NCI-H1417 (cell line): ENCODE measurements around the gene TMCC3.
"Not testable (repeated sequence)": the region's sequence is repeated elsewhere in the genome, so short reads cannot be mapped to it uniquely, and the experiment has no call there.

ENCODE experiments used
- DNase-seq, 3 experiments: peaks; one replicate each; lab custom pipeline; 2025; lab: John Stamatoyannopoulos, UW

Gene TMCC3

GRCh38 chr12:94633401-94633800 is 17.0 kb downstream of the TMCC3 start:
- DNase-seq: no peak

- no peak for DNase-seq
Measured at GRCh38 chr12:94631058-94631457, 19.3 kb downstream of the TMCC3 start.

- DNase-seq: no peak
Measured at GRCh38 chr12:94628819-94629472, 21.4 kb downstream of the TMCC3 start.

- no peak for DNase-seq
Measured at GRCh38 chr12:94628369-94628768, 22.0 kb downstream of the TMCC3 start.

- no peak for DNase-seq
Measured at GRCh38 chr12:94625531-94625930, 24.8 kb downstream of the TMCC3 start.

GRCh38 chr12:94623161-94623920 is 27.0 kb downstream of the TMCC3 start:
- no peak for DNase-seq

GRCh38 chr12:94622475-94622874 is 27.9 kb downstream of the TMCC3 start:
- no peak for DNase-seq

- peak in 1 of 3 experiments; percentile 13 for DNase-seq
Measured at GRCh38 chr12:94621662-94622359, 28.5 kb downstream of the TMCC3 start.

GRCh38 chr12:94620621-94621020 is 29.7 kb downstream of the TMCC3 start:
- DNase-seq: no peak

- no peak for DNase-seq
Measured at GRCh38 chr12:94618995-94619695, 31.2 kb downstream of the TMCC3 start.

GRCh38 chr12:94617101-94617500 is 33.3 kb downstream of the TMCC3 start:
- no peak for DNase-seq

- DNase-seq: no peak
Measured at GRCh38 chr12:94616203-94616729, 34.1 kb downstream of the TMCC3 start.

- DNase-seq: peak in 1 of 3 experiments; percentile 48
Measured at GRCh38 chr12:94615260-94616181, 34.8 kb downstream of the TMCC3 start.

GRCh38 chr12:94614288-94614721 is 36.1 kb downstream of the TMCC3 start:
- no peak for DNase-seq

- DNase-seq: no peak
Measured at GRCh38 chr12:94609917-94610443, 40.4 kb downstream of the TMCC3 start.

GRCh38 chr12:94606810-94607209 is 43.5 kb downstream of the TMCC3 start:
- not testable (repeated sequence) for DNase-seq

- no peak for DNase-seq
Measured at GRCh38 chr12:94604366-94604698, 46.0 kb downstream of the TMCC3 start.

- DNase-seq: peak in 2 of 3 experiments; percentile 7 to 26
Measured at GRCh38 chr12:94603434-94604365, 46.7 kb downstream of the TMCC3 start.

GRCh38 chr12:94602024-94602423 is 48.3 kb downstream of the TMCC3 start:
- no peak for DNase-seq

- DNase-seq: not testable (repeated sequence)
Measured at GRCh38 chr12:94601307-94601706, 49.0 kb downstream of the TMCC3 start.
